MCF 10A (cell line): ENCODE data around the gene SLC5A1. TPM values are rescaled to one million over a fixed set of nuclear protein-coding genes. Genes with fewer than 3 reads are reported as not detected.

Source experiments
- BruUV-seq: library from RNA; stranded (reverse); fragments of 400-500 nt; replicated peaks from 2 replicates; lab custom pipeline; 2021; lab: Mats Ljungman, UMichigan
- CTCF ChIA-PET: fragments of 300-600 bp; sonication (Branson Sonifier 250); formaldehyde crosslinking; extraction: SDS; loops from one replicate; lab custom pipeline; 2021; ENCODE audit warnings: antibody characterized with exemption, inconsistent platforms; lab: Yijun Ruan, JAX
- POLR2A ChIA-PET: fragments of 300-600, 350-650 bp; sonication (Branson Sonifier 250); formaldehyde crosslinking; extraction: SDS; loops from one replicate; lab custom pipeline; 2020; ENCODE audit warnings: antibody characterized with exemption, inconsistent platforms; lab: Yijun Ruan, JAX
- DNase-seq: peaks from one replicate; pipeline ENCODE4 v3.0.0-alpha.2; 2018; ENCODE audit not compliant: unreplicated experiment
- H3K27ac Mint-ChIP-seq: one replicate; pipeline ENCODE4 v1.8.0; 2022; ENCODE audit warnings: mild to moderate bottlenecking, low read depth, mixed read lengths; ENCODE audit not compliant: unreplicated experiment
- H3K27me3 Mint-ChIP-seq: one replicate; pipeline ENCODE4 v1.8.0; 2022; ENCODE audit warnings: mixed read lengths; ENCODE audit not compliant: insufficient read depth, unreplicated experiment
- H3K36me3 Mint-ChIP-seq: one replicate; pipeline ENCODE4 v1.8.0; 2022; ENCODE audit warnings: mild to moderate bottlenecking, moderate library complexity, mixed read lengths; ENCODE audit not compliant: insufficient read depth, unreplicated experiment
- H3K4me1 Mint-ChIP-seq: one replicate; pipeline ENCODE4 v1.8.0; 2022; ENCODE audit warnings: mixed read lengths; ENCODE audit not compliant: insufficient read depth, unreplicated experiment
- H3K4me3 Mint-ChIP-seq: one replicate; pipeline ENCODE4 v1.8.0; 2022; ENCODE audit warnings: mild to moderate bottlenecking, moderate library complexity, mixed read lengths; ENCODE audit not compliant: unreplicated experiment
- H3K9me3 Mint-ChIP-seq: one replicate; pipeline ENCODE4 v1.8.0; 2022; ENCODE audit warnings: mixed read lengths; ENCODE audit not compliant: unreplicated experiment
- intact Hi-C: fragments of 100-400 bp; cut with micrococcal nuclease; formaldehyde crosslinking; loops from 2 replicates; pipeline ENCODE4 v1.14.1; 2022
- total RNA-seq: library from RNA; stranded (reverse); gene quantifications from 2 replicates; pipeline ENCODE4 v1.2.3, GENCODE V29; 2022
- TF ChIP-seq, protein P1 (sequence below): fragments of 200-600 bp; IDR thresholded peaks from one replicate; pipeline ENCODE4 v1.8.0; 2022; ENCODE audit warnings: antibody characterized with exemption, mild to moderate bottlenecking; ENCODE audit not compliant: unreplicated experiment

Gene SLC5A1
- total RNA-seq, 1 experiment from 2014 or later: not detected

DNA sequence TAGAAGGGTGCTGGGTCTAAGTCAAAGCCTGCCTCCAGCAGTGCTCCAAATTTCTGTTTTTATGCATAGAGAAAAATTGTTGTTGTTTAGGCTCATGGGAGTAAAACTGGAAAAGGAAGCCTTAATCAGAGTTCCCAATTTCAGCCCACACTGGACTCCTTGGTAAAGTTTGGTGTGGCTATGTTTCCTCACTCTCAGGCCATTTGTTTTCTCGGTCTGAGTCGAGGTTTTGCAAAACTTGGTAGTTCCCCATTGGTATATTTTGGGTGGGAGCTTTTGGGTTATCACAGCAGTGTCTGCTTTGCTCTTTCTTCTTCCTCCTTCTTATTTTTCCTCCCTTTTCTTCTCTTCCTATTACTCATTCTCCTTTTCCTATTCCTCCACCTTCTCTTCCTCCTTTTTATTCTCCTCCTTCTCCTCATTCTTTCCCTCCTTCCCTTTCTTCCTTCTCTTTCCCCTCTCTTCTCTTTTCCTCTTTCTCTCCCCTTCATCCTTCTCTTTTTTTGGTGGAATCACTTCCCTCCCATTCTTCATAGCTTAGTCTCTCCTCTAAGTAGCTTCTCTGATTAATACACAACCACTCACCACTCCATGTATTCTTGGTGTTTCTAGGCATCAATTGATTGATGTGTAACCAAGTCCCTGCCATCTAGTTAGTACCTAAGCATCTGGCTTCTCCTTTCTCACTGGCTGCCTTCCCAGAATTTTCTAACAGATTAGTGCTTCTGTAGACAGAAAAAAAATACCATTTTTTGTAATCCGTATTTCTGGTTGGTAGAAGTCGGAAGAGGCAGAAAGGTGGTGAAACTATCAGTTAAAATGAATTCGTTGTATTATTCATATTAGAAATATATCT lies 10.1 kb downstream of the SLC5A1 start:
- Mint-ChIP-seq H3K4me1 (peaks cover 16% of the 10 kb centered on the region), H3K4me3 (no peak overlapping the region), H3K27me3 (no peaks in the 10 kb centered on the region), H3K27ac (no peak overlapping the region), H3K9me3 (no peaks in the 10 kb centered on the region), H3K36me3 (peaks cover 12% of the 10 kb centered on the region)
- BruUV-seq: no TSS peak
- ChIA-PET POLR2A (no interaction called here), CTCF (interaction anchor here (0.6 to 2.0 kb wide), 3 partner anchors 28 to 76 kb away, joined by 3 to 7 read pairs (median 4); no protein-coding TSS in a partner anchor)
- intact Hi-C loops: no loop called here
- no peak for DNase-seq
- TF ChIP-seq, protein P1, sequence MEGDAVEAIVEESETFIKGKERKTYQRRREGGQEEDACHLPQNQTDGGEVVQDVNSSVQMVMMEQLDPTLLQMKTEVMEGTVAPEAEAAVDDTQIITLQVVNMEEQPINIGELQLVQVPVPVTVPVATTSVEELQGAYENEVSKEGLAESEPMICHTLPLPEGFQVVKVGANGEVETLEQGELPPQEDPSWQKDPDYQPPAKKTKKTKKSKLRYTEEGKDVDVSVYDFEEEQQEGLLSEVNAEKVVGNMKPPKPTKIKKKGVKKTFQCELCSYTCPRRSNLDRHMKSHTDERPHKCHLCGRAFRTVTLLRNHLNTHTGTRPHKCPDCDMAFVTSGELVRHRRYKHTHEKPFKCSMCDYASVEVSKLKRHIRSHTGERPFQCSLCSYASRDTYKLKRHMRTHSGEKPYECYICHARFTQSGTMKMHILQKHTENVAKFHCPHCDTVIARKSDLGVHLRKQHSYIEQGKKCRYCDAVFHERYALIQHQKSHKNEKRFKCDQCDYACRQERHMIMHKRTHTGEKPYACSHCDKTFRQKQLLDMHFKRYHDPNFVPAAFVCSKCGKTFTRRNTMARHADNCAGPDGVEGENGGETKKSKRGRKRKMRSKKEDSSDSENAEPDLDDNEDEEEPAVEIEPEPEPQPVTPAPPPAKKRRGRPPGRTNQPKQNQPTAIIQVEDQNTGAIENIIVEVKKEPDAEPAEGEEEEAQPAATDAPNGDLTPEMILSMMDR: no peak

DNA sequence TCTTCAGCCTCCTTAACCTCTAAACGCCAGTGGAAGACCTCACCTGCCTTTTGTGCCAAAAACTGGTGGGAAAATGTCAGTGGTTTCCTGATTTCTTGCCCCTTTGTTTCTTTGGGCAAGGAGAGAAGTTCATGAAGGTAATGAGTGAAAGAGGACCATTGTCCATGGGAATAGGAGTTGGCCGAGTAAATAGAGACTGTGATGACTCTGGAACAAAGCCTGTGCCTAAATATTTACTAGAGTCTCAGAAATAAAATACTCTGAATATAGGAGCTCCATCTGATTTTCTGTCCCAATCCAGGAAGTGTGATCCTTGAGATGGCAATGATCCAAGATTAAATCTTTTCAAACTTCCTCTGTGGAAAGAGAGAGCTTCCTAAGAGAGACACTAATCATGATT lies 12.0 kb downstream of the SLC5A1 start:
- no peak for DNase-seq
- no peak overlapping the region for H3K4me3 Mint-ChIP-seq
- CTCF ChIA-PET: interaction anchor here (2.0 kb wide), 1 partner anchor 78 kb away, joined by 7 read pairs; no protein-coding TSS in a partner anchor
- H3K27me3 Mint-ChIP-seq: peaks cover 12% of the 10 kb centered on the region
- H3K27ac Mint-ChIP-seq: no peak overlapping the region
- H3K4me1 Mint-ChIP-seq: peaks cover 15% of the 10 kb centered on the region
- peaks cover 16% of the 10 kb centered on the region for H3K36me3 Mint-ChIP-seq
- intact Hi-C loops: no loop called here
- no peaks in the 10 kb centered on the region for H3K9me3 Mint-ChIP-seq
- POLR2A ChIA-PET: no interaction called here
- TF ChIP-seq, protein P1: no peak
- no TSS peak for BruUV-seq

DNA sequence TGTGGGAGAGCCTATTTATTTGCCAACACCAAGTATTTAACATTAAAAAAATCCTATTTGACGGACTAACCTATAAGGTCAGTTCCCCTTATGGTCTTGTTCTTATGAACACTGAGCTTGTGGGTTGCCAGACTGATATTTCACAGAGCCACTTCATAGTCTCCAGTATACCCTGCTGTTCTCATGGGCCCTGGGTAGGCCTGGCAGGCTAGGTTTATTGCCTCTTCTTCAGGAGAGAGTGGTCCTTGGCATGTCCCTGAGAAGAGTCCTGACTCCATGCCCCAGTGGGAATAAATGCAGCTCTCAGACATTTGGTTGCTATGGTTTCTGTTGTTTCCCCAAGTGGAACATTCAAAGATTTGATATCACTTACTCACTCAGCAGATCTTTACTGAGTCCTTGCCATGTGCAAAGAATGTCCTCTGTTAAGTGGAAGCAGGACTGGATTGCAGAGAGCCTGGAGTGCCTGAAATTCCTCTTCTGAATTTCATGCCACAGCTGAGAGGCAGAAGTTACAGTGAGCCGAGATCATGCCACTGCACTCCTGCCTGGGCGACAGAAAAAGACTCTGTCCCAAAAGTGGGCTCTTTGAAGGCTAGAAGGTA lies 15.7 kb downstream of the SLC5A1 start:
- peaks cover 11% of the 10 kb centered on the region for H3K36me3 Mint-ChIP-seq
- no peaks in the 10 kb centered on the region for H3K4me1 Mint-ChIP-seq
- peaks cover 7% of the 10 kb centered on the region for H3K9me3 Mint-ChIP-seq
- intact Hi-C loops: no loop called here
- H3K4me3 Mint-ChIP-seq: no peak overlapping the region
- DNase-seq: no peak
- no TSS peak for BruUV-seq
- CTCF ChIA-PET: interaction anchor here (1.4 kb wide), 1 partner anchor 81 kb away, joined by 4 read pairs; no protein-coding TSS in a partner anchor
- POLR2A ChIA-PET: interaction anchor here (0.6 kb wide), 1 partner anchor 1622 kb away, joined by 3 read pairs; no protein-coding TSS in a partner anchor
- peaks cover 46% of the 10 kb centered on the region for H3K27me3 Mint-ChIP-seq
- TF ChIP-seq, protein P1: no peak
- H3K27ac Mint-ChIP-seq: no peak overlapping the region

DNA sequence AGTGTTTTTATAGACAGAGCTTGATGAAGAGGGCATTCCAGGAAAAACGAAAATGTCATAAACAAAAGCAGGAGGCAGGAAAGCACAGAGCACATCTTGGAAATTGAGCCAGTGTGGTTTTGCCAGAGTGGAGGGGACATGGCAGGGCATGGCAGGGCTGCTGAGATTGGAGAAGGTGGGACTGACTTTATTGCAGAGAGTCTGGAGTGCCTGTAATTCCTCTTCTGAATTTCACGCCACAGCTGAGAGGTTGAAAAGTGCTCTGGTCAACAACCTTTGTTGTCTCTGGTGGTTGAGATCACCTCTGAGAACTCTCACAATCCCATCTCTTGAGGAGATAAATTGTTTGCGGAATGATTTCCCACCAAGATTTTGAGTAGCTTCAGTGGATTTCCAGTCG lies 16.4 kb downstream of the SLC5A1 start:
- Mint-ChIP-seq H3K27ac (no peak overlapping the region), H3K27me3 (peaks cover 53% of the 10 kb centered on the region), H3K4me3 (no peak overlapping the region), H3K36me3 (peaks cover 11% of the 10 kb centered on the region), H3K9me3 (peaks cover 7% of the 10 kb centered on the region), H3K4me1 (no peaks in the 10 kb centered on the region)
- intact Hi-C loops: no loop called here
- CTCF ChIA-PET: interaction anchor here (1.4 kb wide), 1 partner anchor 82 kb away, joined by 4 read pairs; no protein-coding TSS in a partner anchor
- BruUV-seq: no TSS peak
- TF ChIP-seq, protein P1: no peak
- POLR2A ChIA-PET: no interaction called here
- DNase-seq: no peak
